GM12878 (cell line): ENCODE results near the gene MRPL2. TPM values are rescaled to one million over a fixed set of nuclear protein-coding genes. Genes with fewer than 3 reads are reported as not detected.
A peak's percentile ranks its signal among the peaks of the same experiment; 100 is the strongest.

ENCODE experiments used
- ATAC-seq: fragments of 200-7000 bp; cut with Tn5 transposase; 3 replicates; pipeline ENCODE4 v1.9.1; 2020; ENCODE audit warnings: mild to moderate bottlenecking, moderate library complexity
- BruUV-seq: library from RNA; stranded (reverse); fragments of 400-500 nt; replicated peaks from 2 replicates; lab custom pipeline; 2021; lab: Mats Ljungman, UMichigan
- CTCF ChIA-PET: fragments of 300-600 bp; sonication (Branson Sonifier 250); formaldehyde crosslinking; extraction: SDS; loops from one replicate; lab custom pipeline; 2021; ENCODE audit warnings: inconsistent platforms; lab: Yijun Ruan, JAX
- POLR2A ChIA-PET: fragments of 350-600 bp; formaldehyde crosslinking; extraction: SDS; loops from one replicate; lab custom pipeline; 2021; ENCODE audit warnings: inconsistent platforms; lab: Charles Lee
- RAD21 ChIA-PET: fragments of 300-600 bp; sonication (Branson Sonifier 250); formaldehyde crosslinking; loops from one replicate; lab custom pipeline; 2023; ENCODE audit warnings: antibody characterized with exemption; ENCODE audit not compliant: unreplicated experiment; lab: Charles Lee
- SMC1A ChIA-PET: fragments of 300-600 bp; sonication (Branson Sonifier 250); formaldehyde crosslinking; loops from one replicate; lab custom pipeline; 2023; ENCODE audit not compliant: unreplicated experiment, uncharacterized antibody; lab: Charles Lee
- DNase-seq: peaks from one replicate; pipeline ENCODE4 v3.0.0-alpha.2; 2011; ENCODE audit warnings: low read depth, low spot score
- FAIRE-seq: peaks from 3 replicates; lab custom pipeline; 2011; peaks lifted over from hg19 to GRCh38; lab: Jason Lieb, UNC
- H2AFZ ChIP-seq: 2 replicates; pipeline ENCODE4 v1.6.0; 2011; ENCODE audit warnings: low read depth, low read length, control low read depth; ENCODE audit not compliant: control insufficient read depth
- H3K27ac ChIP-seq: 2 replicates; pipeline ENCODE4 v1.5.1; 2011; ENCODE audit warnings: control low read depth; ENCODE audit not compliant: control insufficient read depth, insufficient read depth
- H3K27me3 ChIP-seq, 2 experiments: replicated peaks in 1 of 2; 2 replicates each; pipeline versions ENCODE4 v1.6.0 to v1.6.1; 2011; ENCODE audit warnings: low read length in 1 of 2; ENCODE audit not compliant: control insufficient read depth in 2 of 2, insufficient read depth in 2 of 2
- H3K36me3 ChIP-seq, 2 experiments: 2 replicates each; pipeline ENCODE4 v1.5.1; 2011; ENCODE audit warnings: low read length in 1 of 2; ENCODE audit not compliant: control insufficient read depth in 2 of 2, insufficient read depth in 2 of 2
- H3K4me1 ChIP-seq: 2 replicates; pipeline ENCODE4 v1.6.1; 2011; ENCODE audit warnings: mild to moderate bottlenecking, low read length, moderate library complexity, mixed read lengths; ENCODE audit not compliant: control insufficient read depth, insufficient read depth
- H3K4me2 ChIP-seq: 2 replicates; pipeline ENCODE4 v1.6.0; 2011; ENCODE audit warnings: control low read depth; ENCODE audit not compliant: control insufficient read depth, insufficient read depth
- H3K4me3 ChIP-seq: fragments of 200-600 bp; sonication (generic); 2 replicates; pipeline ENCODE4 v1.5.1; 2016
- H3K79me2 ChIP-seq: 2 replicates; pipeline ENCODE4 v1.6.0; 2011; ENCODE audit warnings: low read length; ENCODE audit not compliant: control insufficient read depth, insufficient read depth
- H3K9ac ChIP-seq: 2 replicates; pipeline ENCODE4 v1.8.0; 2011; ENCODE audit warnings: low read length, control low read depth, mixed read lengths; ENCODE audit not compliant: control insufficient read depth, insufficient read depth
- H3K9me3 ChIP-seq: replicated peaks from 3 replicates; pipeline ENCODE4 v1.5.1; 2011; ENCODE audit warnings: mild to moderate bottlenecking, low read length; ENCODE audit not compliant: control insufficient read depth, insufficient read depth
- H4K20me1 ChIP-seq: 2 replicates; pipeline ENCODE4 v1.6.0; 2011; ENCODE audit not compliant: control insufficient read depth, insufficient read depth
- BCL11A ChIP-seq: IDR thresholded peaks from 2 replicates; pipeline ENCODE4 v1.6.1; 2011; ENCODE audit warnings: low read depth, low read length
- BRCA1 ChIP-seq: IDR thresholded peaks from 2 replicates; pipeline ENCODE4 v1.6.1; 2011; ENCODE audit warnings: low read depth, low read length, improper control_type of control experiment
- CHD1 ChIP-seq: IDR thresholded peaks from 2 replicates; pipeline ENCODE4 v1.6.1; 2012; ENCODE audit warnings: low read depth, low read length, improper control_type of control experiment
- NR2C1 ChIP-seq: fragments of 450-650 bp; IDR thresholded peaks from 2 replicates; pipeline ENCODE4 v1.6.1; 2017; ENCODE audit warnings: antibody characterized with exemption, mild to moderate bottlenecking, moderate library complexity
- SREBF1 ChIP-seq: IDR thresholded peaks from 2 replicates; pipeline ENCODE4 v1.6.1; 2012; ENCODE audit warnings: mild to moderate bottlenecking, low read length
- ZNF622 ChIP-seq: fragments of 450-650 bp; IDR thresholded peaks from 2 replicates; pipeline ENCODE4 v1.6.1; 2017; ENCODE audit warnings: mild to moderate bottlenecking, inconsistent platforms
- ZZZ3 ChIP-seq: IDR thresholded peaks from 2 replicates; pipeline ENCODE4 v1.6.1; 2011; ENCODE audit warnings: low read depth; ENCODE audit not compliant: control insufficient read depth, insufficient read length
- WGBS: methylation state at CpG from one replicate; pipeline ENCODE4 v1.1.6; 2016; ENCODE audit warnings: low lambda C conversion rate; ENCODE audit not compliant: insufficient replicate concordance, insufficient coverage; ENCODE audit errors: missing lambda C conversion rate; 5-methylcytosine and 5-hydroxymethylcytosine counted together
- in situ Hi-C: fragments of 300-500 bp; cut with MboI; formaldehyde crosslinking; loops from 9 replicates; pipeline ENCODE4 v1.14.3; 2018; ENCODE audit warnings: mixed read lengths
- intact Hi-C: fragments of 100-400 bp; cut with micrococcal nuclease; formaldehyde crosslinking; loops from one replicate; pipeline ENCODE4 v1.14.2; 2022; ENCODE audit not compliant: unreplicated experiment
- polyA plus RNA-seq, 11 experiments: library from polyadenylated mRNA; depleted of rRNA in 4 of 11; unstranded in 6 of 11; stranded (reverse) in 5 of 11; fragments of >200 nt; fragmentation: Nextera tagmentation in 4 of 11; fragmentation: Illumina TruSeq in 1 of 11; extraction: Ambion mirVana in 4 of 11; extraction: Trizol in 1 of 11; gene quantifications; 1 replicate in 1 of 11; 2 replicates in 10 of 11; pipeline versions ENCODE4 v1.2.1 to v1.2.3, GENCODE V29; 2011 to 2016; ENCODE audit warnings: inconsistent platforms in 2 of 11, missing spikeins in 2 of 11, low read depth in 1 of 11
- total RNA-seq, 4 experiments: library from RNA; depleted of rRNA in 3 of 4; stranded (reverse); fragments of >200 nt in 3 of 4; fragmentation: Illumina TruSeq in 1 of 4; extraction: Trizol in 1 of 4; gene quantifications; 2 replicates each; pipeline versions ENCODE4 v1.2.1 to v1.2.3, GENCODE V29; 2013 to 2021
- TF ChIP-seq, protein P1 (sequence below), 3 experiments: IDR thresholded peaks in 2 of 3; conservative IDR thresholded peaks in 1 of 3; 2 replicates each; pipeline ENCODE4 v1.5.1; 2011; ENCODE audit warnings: low read depth in 3 of 3, low read length in 3 of 3, mild to moderate bottlenecking in 3 of 3, control low read depth in 2 of 3, moderate library complexity in 2 of 3, inconsistent platforms in 1 of 3, mixed read lengths in 1 of 3; ENCODE audit not compliant: control insufficient read depth in 2 of 3, insufficient read depth in 1 of 3; ENCODE audit errors: extremely low read depth in 1 of 3
- TF ChIP-seq, protein P2 (sequence below): fragments of 450-650 bp; IDR thresholded peaks from 2 replicates; pipeline ENCODE4 v1.6.1; 2017; ENCODE audit warnings: mild to moderate bottlenecking, low read depth, inconsistent platforms; ENCODE audit not compliant: poor library complexity, severe bottlenecking
- TF ChIP-seq, protein P3 (sequence below): fragments of 450-650 bp; IDR thresholded peaks from 2 replicates; pipeline ENCODE4 v1.6.1; 2016; ENCODE audit warnings: mild to moderate bottlenecking
- TF ChIP-seq, protein P4 (sequence below): fragments of 450-650 bp; IDR thresholded peaks from 2 replicates; pipeline ENCODE4 v1.6.1; 2017; ENCODE audit warnings: low read depth, mild to moderate bottlenecking, moderate library complexity

The MRPL2 gene
- total and polyA plus RNA-seq, 10 of the 15 experiments (the other 5 are each of a cell fraction or from before 2014, with no cell fraction given) = 29.7 to 125 (median 50.2) TPM

DNA sequence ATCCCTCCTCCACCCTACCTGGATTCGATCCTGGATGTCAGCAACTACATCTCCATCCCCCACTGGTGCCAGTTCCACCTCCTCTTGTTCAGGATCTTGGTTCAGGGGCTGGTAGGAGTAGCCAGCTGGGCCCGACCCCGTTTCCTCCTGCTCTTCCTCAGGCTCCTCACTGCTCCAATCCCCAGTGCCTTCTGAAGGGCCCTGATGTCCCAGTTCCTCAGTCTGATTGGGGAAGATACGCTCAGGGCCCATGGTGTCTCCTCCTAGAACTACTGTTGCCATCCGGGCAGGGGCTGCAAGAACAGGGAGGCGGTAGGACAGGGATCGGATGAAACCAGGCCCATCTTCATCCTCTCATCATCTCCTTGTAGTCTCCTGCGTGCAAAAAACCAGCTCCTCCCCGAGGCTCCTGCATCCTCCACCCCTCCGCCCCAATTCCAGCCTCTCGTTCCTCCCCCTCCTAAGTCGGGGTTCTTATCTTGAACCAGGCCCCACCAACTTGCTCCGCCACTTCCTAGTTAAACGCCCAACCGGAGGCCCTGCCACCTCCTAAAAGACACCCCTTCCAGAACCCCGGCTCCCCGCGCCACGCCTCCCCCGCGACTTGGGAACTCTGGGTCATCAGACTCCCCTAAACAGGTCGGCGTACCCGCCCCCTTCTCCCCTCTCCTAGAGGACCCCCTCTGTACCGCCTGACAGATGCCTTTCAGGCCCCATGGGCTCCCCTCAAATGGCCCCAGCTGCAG lies 46.0 kb downstream of the MRPL2 start (continued):
- TF ChIP-seq, protein P1, sequence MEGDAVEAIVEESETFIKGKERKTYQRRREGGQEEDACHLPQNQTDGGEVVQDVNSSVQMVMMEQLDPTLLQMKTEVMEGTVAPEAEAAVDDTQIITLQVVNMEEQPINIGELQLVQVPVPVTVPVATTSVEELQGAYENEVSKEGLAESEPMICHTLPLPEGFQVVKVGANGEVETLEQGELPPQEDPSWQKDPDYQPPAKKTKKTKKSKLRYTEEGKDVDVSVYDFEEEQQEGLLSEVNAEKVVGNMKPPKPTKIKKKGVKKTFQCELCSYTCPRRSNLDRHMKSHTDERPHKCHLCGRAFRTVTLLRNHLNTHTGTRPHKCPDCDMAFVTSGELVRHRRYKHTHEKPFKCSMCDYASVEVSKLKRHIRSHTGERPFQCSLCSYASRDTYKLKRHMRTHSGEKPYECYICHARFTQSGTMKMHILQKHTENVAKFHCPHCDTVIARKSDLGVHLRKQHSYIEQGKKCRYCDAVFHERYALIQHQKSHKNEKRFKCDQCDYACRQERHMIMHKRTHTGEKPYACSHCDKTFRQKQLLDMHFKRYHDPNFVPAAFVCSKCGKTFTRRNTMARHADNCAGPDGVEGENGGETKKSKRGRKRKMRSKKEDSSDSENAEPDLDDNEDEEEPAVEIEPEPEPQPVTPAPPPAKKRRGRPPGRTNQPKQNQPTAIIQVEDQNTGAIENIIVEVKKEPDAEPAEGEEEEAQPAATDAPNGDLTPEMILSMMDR (IDR thresholded peaks at IDR 0.05 in 2 of 3, conservative IDR thresholded peaks at IDR 0.05 in 1 of 3; ENCODE audit: control insufficient read depth in 2 of 3, extremely low read depth in 1 of 3, insufficient read depth in 1 of 3, low read depth in 3 of 3, low read length in 3 of 3) = no peak

DNA sequence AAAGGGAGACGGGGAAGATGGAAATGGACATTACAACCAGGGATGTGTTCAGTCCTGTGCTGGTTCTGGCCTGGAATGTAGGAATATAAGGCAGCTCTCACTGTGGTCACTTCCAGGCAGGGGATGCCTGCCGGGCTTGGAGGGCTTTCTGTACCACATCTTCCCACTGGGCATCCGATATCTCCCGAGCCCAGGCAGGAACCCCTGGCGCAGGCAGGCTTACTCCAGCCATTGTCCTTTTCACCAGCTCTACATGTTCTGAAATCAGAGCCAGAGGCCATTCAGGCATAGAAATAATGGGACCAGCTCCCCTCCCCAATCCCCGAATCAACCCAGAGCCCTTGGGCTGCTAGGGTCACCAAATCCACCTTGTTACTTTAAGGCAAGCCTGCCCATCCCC lies 46.9 kb downstream of the MRPL2 start:
- intact Hi-C loops = no loop called here
- ChIA-PET SMC1A (interaction anchor here (0.7 to 2.8 kb wide), 6 partner anchors 9 to 83 kb away, joined by 3 to 13 read pairs (median 6); partner anchors contain the start of genes CNPY3, KLC4, MRPL2 and PPP2R5D), CTCF (interaction anchor here (1.4 to 2.5 kb wide), 4 partner anchors 12 to 135 kb away, joined by 3 to 10 read pairs (median 4); no protein-coding TSS in a partner anchor), RAD21 (no interaction called here), POLR2A (interaction anchor here (1.2 to 3.3 kb wide), 3 partner anchors 10 to 42 kb away, joined by 6 to 22 read pairs (median 8); partner anchors contain the start of genes CUL7 and PPP2R5D)
- no peak for DNase-seq
- Histone ChIP-seq H4K20me1 (no peaks in the 10 kb centered on the region), H3K9ac (peak overlapping the region; percentile 73), H3K27me3 (no peaks in the 10 kb centered on the region), H2AFZ (no peak overlapping the region), H3K4me3 (peak overlapping the region; percentile 85), H3K4me1 (peaks cover 7% of the 10 kb centered on the region), H3K4me2 (peak overlapping the region; percentile 98), H3K9me3 (no peaks in the 10 kb centered on the region), H3K36me3 (peaks cover 22% of the 10 kb centered on the region in 2 experiments), H3K27ac (no peak overlapping the region; the same call in 1 of the 2 replicates), H3K79me2 (peaks cover 23% of the 10 kb centered on the region)
- ATAC-seq = no peak
- WGBS = 65% methylated on average over 6 of the region's 6 CpGs
- no TSS peak for BruUV-seq
- in situ Hi-C loops = no loop called here
- TF ChIP-seq, protein P2, sequence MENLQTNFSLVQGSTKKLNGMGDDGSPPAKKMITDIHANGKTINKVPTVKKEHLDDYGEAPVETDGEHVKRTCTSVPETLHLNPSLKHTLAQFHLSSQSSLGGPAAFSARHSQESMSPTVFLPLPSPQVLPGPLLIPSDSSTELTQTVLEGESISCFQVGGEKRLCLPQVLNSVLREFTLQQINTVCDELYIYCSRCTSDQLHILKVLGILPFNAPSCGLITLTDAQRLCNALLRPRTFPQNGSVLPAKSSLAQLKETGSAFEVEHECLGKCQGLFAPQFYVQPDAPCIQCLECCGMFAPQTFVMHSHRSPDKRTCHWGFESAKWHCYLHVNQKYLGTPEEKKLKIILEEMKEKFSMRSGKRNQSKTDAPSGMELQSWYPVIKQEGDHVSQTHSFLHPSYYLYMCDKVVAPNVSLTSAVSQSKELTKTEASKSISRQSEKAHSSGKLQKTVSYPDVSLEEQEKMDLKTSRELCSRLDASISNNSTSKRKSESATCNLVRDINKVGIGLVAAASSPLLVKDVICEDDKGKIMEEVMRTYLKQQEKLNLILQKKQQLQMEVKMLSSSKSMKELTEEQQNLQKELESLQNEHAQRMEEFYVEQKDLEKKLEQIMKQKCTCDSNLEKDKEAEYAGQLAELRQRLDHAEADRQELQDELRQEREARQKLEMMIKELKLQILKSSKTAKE = no peak
- TF ChIP-seq NR2C1 (no peak), ZNF622 (no peak), ZZZ3 (no peak), BRCA1 (no peak), SREBF1 (no peak), CHD1 (no peak), BCL11A (no peak)
- TF ChIP-seq, protein P3, sequence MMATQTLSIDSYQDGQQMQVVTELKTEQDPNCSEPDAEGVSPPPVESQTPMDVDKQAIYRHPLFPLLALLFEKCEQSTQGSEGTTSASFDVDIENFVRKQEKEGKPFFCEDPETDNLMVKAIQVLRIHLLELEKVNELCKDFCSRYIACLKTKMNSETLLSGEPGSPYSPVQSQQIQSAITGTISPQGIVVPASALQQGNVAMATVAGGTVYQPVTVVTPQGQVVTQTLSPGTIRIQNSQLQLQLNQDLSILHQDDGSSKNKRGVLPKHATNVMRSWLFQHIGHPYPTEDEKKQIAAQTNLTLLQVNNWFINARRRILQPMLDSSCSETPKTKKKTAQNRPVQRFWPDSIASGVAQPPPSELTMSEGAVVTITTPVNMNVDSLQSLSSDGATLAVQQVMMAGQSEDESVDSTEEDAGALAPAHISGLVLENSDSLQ = no peak
- TF ChIP-seq, protein P4, sequence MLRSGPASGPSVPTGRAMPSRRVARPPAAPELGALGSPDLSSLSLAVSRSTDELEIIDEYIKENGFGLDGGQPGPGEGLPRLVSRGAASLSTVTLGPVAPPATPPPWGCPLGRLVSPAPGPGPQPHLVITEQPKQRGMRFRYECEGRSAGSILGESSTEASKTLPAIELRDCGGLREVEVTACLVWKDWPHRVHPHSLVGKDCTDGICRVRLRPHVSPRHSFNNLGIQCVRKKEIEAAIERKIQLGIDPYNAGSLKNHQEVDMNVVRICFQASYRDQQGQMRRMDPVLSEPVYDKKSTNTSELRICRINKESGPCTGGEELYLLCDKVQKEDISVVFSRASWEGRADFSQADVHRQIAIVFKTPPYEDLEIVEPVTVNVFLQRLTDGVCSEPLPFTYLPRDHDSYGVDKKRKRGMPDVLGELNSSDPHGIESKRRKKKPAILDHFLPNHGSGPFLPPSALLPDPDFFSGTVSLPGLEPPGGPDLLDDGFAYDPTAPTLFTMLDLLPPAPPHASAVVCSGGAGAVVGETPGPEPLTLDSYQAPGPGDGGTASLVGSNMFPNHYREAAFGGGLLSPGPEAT = no peak
- FAIRE-seq = no peak
